Measurements from ENCODE around the gene HAND1. TPM values are rescaled to one million over a fixed set of nuclear protein-coding genes. Genes with fewer than 3 reads are reported as not detected.

HAND1 gene
- total and polyA plus RNA-seq, 9 of the 15 experiments (the other 6 are each of a cell fraction or from before 2014, with no cell fraction given) = not detected

GRCh38 chr5:154459015-154459414, 19.0 kb downstream of the HAND1 start:
- CTCF ChIA-PET (ENCODE audit: low intra/inter-chr PET ratio) = interaction anchor here (0.7 kb wide), 1 partner anchor 8 kb away, joined by 3 read pairs; no protein-coding TSS in a partner anchor
- no peaks in the 10 kb centered on the region; a peak in 1 of 5 replicates for H3K4me1 ChIP-seq (replicated peaks in 1 of 2; ENCODE audit: control insufficient read depth in 2 of 2, insufficient read depth in 2 of 2, low read length in 2 of 2)
- TF ChIP-seq ZNF280A (IDR thresholded peaks at IDR 0.05; ENCODE audit: low read depth, partially characterized antibody) (no peak), CREB5 (CRISPR knock-in tag; IDR thresholded peaks at IDR 0.05) (no peak), CAMTA2 (CRISPR knock-in tag; conservative IDR thresholded peaks at IDR 0.05) (no peak), DLX4 (CRISPR knock-in tag; IDR thresholded peaks at IDR 0.05) (no peak), ATF4 (CRISPR knock-in tag; IDR thresholded peaks at IDR 0.05) (no peak), KLF6 (CRISPR knock-in tag; IDR thresholded peaks at IDR 0.05; ENCODE audit: borderline replicate concordance) (no peak), MEF2A (IDR thresholded peaks at IDR 0.05; ENCODE audit: control insufficient read depth, low read depth, low read length) (no peak), PCBP1 (IDR thresholded peaks at IDR 0.05; ENCODE audit: low read depth, low read length, poor library complexity, severe bottlenecking) (no peak), TCF3 (CRISPR knock-in tag; IDR thresholded peaks at IDR 0.05) (no peak), ZNF134 (CRISPR knock-in tag; conservative IDR thresholded peaks at IDR 0.05) (no peak), ZNF316 (IDR thresholded peaks at IDR 0.05) (no peak), MTA3 (IDR thresholded peaks at IDR 0.05; ENCODE audit: borderline replicate concordance) (no peak), JUNB (CRISPR knock-in tag; conservative IDR thresholded peaks at IDR 0.05) (no peak)
- H3K27ac ChIP-seq (ENCODE audit: extremely low read depth, low read depth, low read length) = no peak overlapping the region
- no TSS peak for BruUV-seq (replicated peaks)
- H3K79me2 ChIP-seq (ENCODE audit: control insufficient read depth, insufficient read depth, low read length) = no peaks in the 10 kb centered on the region
- no peaks in the 10 kb centered on the region for H3K9me1 ChIP-seq (ENCODE audit: control insufficient read depth, insufficient read depth, low read length)
- H3K4me2 ChIP-seq (ENCODE audit: insufficient read depth, low read length) = no peak overlapping the region
- ATAC-seq (no peak), DNase-seq (ENCODE audit: extremely low read depth in 1 of 4, low spot score in 3 of 4) (no peak), FAIRE-seq (no peak)
- H3K9ac ChIP-seq (ENCODE audit: insufficient read depth in 1 of 2, low read depth in 2 of 2, low read length in 2 of 2) = no peak overlapping the region
- intact Hi-C loops (cut with micrococcal nuclease) = no loop called here
- H3K27me3 ChIP-seq (ENCODE audit: control insufficient read depth in 2 of 2, insufficient read depth in 2 of 2, low read length in 2 of 2) = no peaks in the 10 kb centered on the region
- in situ Hi-C loops (cut with MboI) = no loop called here
- peaks cover 25% of the 10 kb centered on the region; the same call in 2 of the 3 replicates for H3K36me3 ChIP-seq (ENCODE audit: control insufficient read depth, insufficient read depth, low read length)
- WGBS (ENCODE audit: insufficient coverage, low coverage, missing lambda C conversion rate) = 21% methylated on average over 3 of the region's 3 CpGs
- no peaks in the 10 kb centered on the region for H4K20me1 ChIP-seq (replicated peaks; ENCODE audit: control insufficient read depth, insufficient read depth, low read length)
- POLR2A ChIA-PET = interaction anchor here (2.5 to 3.0 kb wide), 2 partner anchors 8 to 11 kb away, joined by 8 to 10 read pairs; no protein-coding TSS in a partner anchor
- no peaks in the 10 kb centered on the region; the same call in 1 of the 2 replicates for H3K9me3 ChIP-seq (replicated peaks; ENCODE audit: control insufficient read depth, insufficient read depth, low read depth, low read length)
- H2AFZ ChIP-seq (ENCODE audit: low read depth, low read length) = no peak overlapping the region
- H3K4me3 ChIP-seq = no peak overlapping the region
